Erythroblast (primary cell): ENCODE data around the gene C4BPB.

Experiments
- GATA1 ChIP-seq: IDR thresholded peaks from 2 replicates; pipeline ENCODE4 v1.6.1; 2011; ENCODE audit warnings: low read depth, mild to moderate bottlenecking, control low read depth, low read length, moderate library complexity
- POLR2A ChIP-seq: IDR thresholded peaks from 2 replicates; pipeline ENCODE4 v1.6.1; 2011; ENCODE audit warnings: mild to moderate bottlenecking, low read length

- TF ChIP-seq POLR2A (no peak), GATA1 (no peak)
These were observed 10.0 kb upstream of the C4BPB start for GRCh38 chr1:207078578-207079132.
